GM15510 (cell line): ENCODE measurements around the gene TIAM2.

Experiments
- POLR2A ChIP-seq: IDR thresholded peaks from 3 replicates; pipeline ENCODE4 v1.6.1; 2011; ENCODE audit warnings: borderline replicate concordance; ENCODE audit not compliant: insufficient read length; ENCODE audit errors: extremely low read depth

The TIAM2 gene

GRCh38 chr6:155275808-155276480, 280.8 kb downstream of the TIAM2 start:
- TF ChIP-seq POLR2A: no peak

- no peak for TF ChIP-seq POLR2A
These were observed 281.5 kb downstream of the TIAM2 start for GRCh38 chr6:155276638-155277037.

- TF ChIP-seq POLR2A: no peak
These were observed 283.4 kb downstream of the TIAM2 start for GRCh38 chr6:155278319-155279049.

GRCh38 chr6:155284775-155285174, 289.7 kb downstream of the TIAM2 start:
- TF ChIP-seq POLR2A: no peak

GRCh38 chr6:155287762-155288161, 292.6 kb downstream of the TIAM2 start:
- no peak for TF ChIP-seq POLR2A

GRCh38 chr6:155290491-155290890, 295.4 kb downstream of the TIAM2 start:
- no peak for TF ChIP-seq POLR2A

- TF ChIP-seq POLR2A: no peak
These were observed 296.2 kb downstream of the TIAM2 start for GRCh38 chr6:155291291-155291690.

GRCh38 chr6:155292711-155293110, 297.6 kb downstream of the TIAM2 start:
- TF ChIP-seq POLR2A: no peak

- no peak for TF ChIP-seq POLR2A
These were observed 302.6 kb downstream of the TIAM2 start for GRCh38 chr6:155297669-155298068.

- no peak for TF ChIP-seq POLR2A
These were observed 306.8 kb downstream of the TIAM2 start for GRCh38 chr6:155301867-155302266.

- no peak for TF ChIP-seq POLR2A
These were observed 308.3 kb downstream of the TIAM2 start for GRCh38 chr6:155303361-155303870.

- TF ChIP-seq POLR2A: no peak
These were observed 311.8 kb downstream of the TIAM2 start for GRCh38 chr6:155306958-155307357.
